HepG2 (cell line): ENCODE results near the gene ADAMTSL3. TPM values are rescaled to one million over a fixed set of nuclear protein-coding genes. Genes with fewer than 3 reads are reported as not detected.

Experiments
- ATAC-seq: fragments of 200-7000 bp; cut with Tn5 transposase; 3 replicates; pipeline ENCODE4 v1.9.1; 2020; ENCODE audit warnings: mild to moderate bottlenecking, moderate library complexity
- BruUV-seq: library from RNA; stranded (reverse); fragments of 400-500 nt; replicated peaks from 2 replicates; lab custom pipeline; 2021; lab: Mats Ljungman, UMichigan
- CTCF ChIA-PET: fragments of 300-600 bp; formaldehyde crosslinking; extraction: SDS; loops from one replicate; lab custom pipeline; 2021; ENCODE audit warnings: low total read pairs, inconsistent platforms, low intra/inter-chr PET ratio; lab: Yijun Ruan, JAX
- POLR2A ChIA-PET: fragments of 350-600 bp; sonication (Branson Sonifier 250); formaldehyde crosslinking; loops from one replicate; lab custom pipeline; 2020; ENCODE audit warnings: antibody characterized with exemption, inconsistent platforms; lab: Yijun Ruan, JAX
- DNase-seq: peaks from one replicate; pipeline ENCODE4 v3.0.0-alpha.2; 2015; ENCODE audit warnings: low spot score
- FAIRE-seq: peaks from 3 replicates; lab custom pipeline; 2011; peaks lifted over from hg19 to GRCh38; lab: Jason Lieb, UNC
- H2AFZ ChIP-seq: one replicate; pipeline ENCODE4 v1.6.1; 2011; ENCODE audit warnings: low read length, inconsistent platforms
- H3K27ac ChIP-seq: fragments of 300-600 bp; 3 replicates; pipeline ENCODE4 v1.8.0; 2011; ENCODE audit warnings: mixed run types, mild to moderate bottlenecking, mixed read lengths, low read length, inconsistent platforms; ENCODE audit not compliant: insufficient read depth; ENCODE audit errors: extremely low read length
- H3K27me3 ChIP-seq, 2 experiments: fragments of 200-600 bp in 1 of 2; 2 replicates in 1 of 2; 3 replicates in 1 of 2; pipeline versions ENCODE4 v1.6.0 to v1.8.0; 2011; ENCODE audit warnings: low read length in 2 of 2, mild to moderate bottlenecking in 2 of 2, moderate library complexity in 2 of 2, inconsistent platforms in 1 of 2; ENCODE audit not compliant: insufficient read depth in 2 of 2, control insufficient read depth in 1 of 2
- H3K36me3 ChIP-seq, 2 experiments: fragments of 200-600 bp in 1 of 2; replicated peaks in 1 of 2; 2 replicates in 1 of 2; 3 replicates in 1 of 2; pipeline versions ENCODE4 v1.5.1 to v1.8.0; 2011; ENCODE audit warnings: low read length in 2 of 2, inconsistent platforms in 1 of 2; ENCODE audit not compliant: insufficient read depth in 2 of 2, control insufficient read depth in 1 of 2
- H3K4me1 ChIP-seq: 2 replicates; pipeline ENCODE4 v1.5.1; 2012; ENCODE audit warnings: low read length, inconsistent platforms; ENCODE audit not compliant: insufficient read depth
- H3K4me2 ChIP-seq: 2 replicates; pipeline ENCODE4 v1.6.0; 2011; ENCODE audit warnings: low read depth, low read length, inconsistent platforms
- H3K4me3 ChIP-seq, 3 experiments: fragments of 200-600 bp in 1 of 3; sonication (generic), shearing (Covaris generic) in 1 of 3; replicated peaks in 1 of 3; 2 replicates each; pipeline ENCODE4 v1.5.1; 2011 to 2016; ENCODE audit warnings: low read length in 3 of 3, inconsistent platforms in 2 of 3, low read depth in 2 of 3, mild to moderate bottlenecking in 2 of 3, control low read depth in 1 of 3, mixed read lengths in 1 of 3; ENCODE audit not compliant: insufficient read depth in 1 of 3
- H3K79me2 ChIP-seq: one replicate; pipeline ENCODE4 v1.6.1; 2011; ENCODE audit warnings: low read length, inconsistent platforms; ENCODE audit not compliant: insufficient read depth
- H3K9ac ChIP-seq: 2 replicates; pipeline ENCODE4 v1.6.0; 2011; ENCODE audit warnings: mild to moderate bottlenecking, low read depth, low read length, inconsistent platforms; ENCODE audit not compliant: insufficient read depth
- H3K9me3 ChIP-seq: 2 replicates; pipeline ENCODE4 v1.5.1; 2012; ENCODE audit warnings: mild to moderate bottlenecking, low read length
- H4K20me1 ChIP-seq: 2 replicates; pipeline ENCODE4 v1.6.0; 2011; ENCODE audit warnings: inconsistent platforms, mild to moderate bottlenecking, low read length, moderate library complexity; ENCODE audit not compliant: insufficient read depth
- ASH2L ChIP-seq: fragments of 300-600, 200-600 bp; sonication (generic); IDR thresholded peaks from 2 replicates; pipeline ENCODE4 v1.7.0; 2017; ENCODE audit warnings: low read depth, mild to moderate bottlenecking, moderate library complexity, mixed read lengths, low read length; ENCODE audit not compliant: insufficient read length
- IRX3 ChIP-seq: sonication (generic); formaldehyde crosslinking; IDR thresholded peaks from 2 replicates; pipeline ENCODE4 v1.8.1; 2023; ENCODE audit warnings: mild to moderate bottlenecking, low read depth, missing genetic modification reagents, borderline replicate concordance
- KLF15 ChIP-seq: sonication (generic); formaldehyde crosslinking; IDR thresholded peaks from 2 replicates; pipeline ENCODE4 v1.8.1; 2023; ENCODE audit warnings: borderline replicate concordance, mild to moderate bottlenecking, inconsistent platforms, missing genetic modification reagents, mixed read lengths
- KMT2A ChIP-seq: sonication (generic); formaldehyde crosslinking; IDR thresholded peaks from 2 replicates; pipeline ENCODE4 v1.4.0; 2020; ENCODE audit warnings: missing genetic modification reagents
- NR1H2 ChIP-seq: sonication (generic); formaldehyde crosslinking; IDR thresholded peaks from 2 replicates; pipeline ENCODE4 v1.8.1; 2022; ENCODE audit warnings: low read depth, missing genetic modification reagents, borderline replicate concordance
- SNAI1 ChIP-seq: sonication (generic); formaldehyde crosslinking; IDR thresholded peaks from 2 replicates; pipeline ENCODE4 v1.5.0; 2020; ENCODE audit warnings: mild to moderate bottlenecking, missing genetic modification reagents, borderline replicate concordance
- SP4 ChIP-seq: sonication (generic); formaldehyde crosslinking; IDR thresholded peaks from 2 replicates; pipeline ENCODE4 v1.8.1; 2023; ENCODE audit warnings: mild to moderate bottlenecking, missing genetic modification reagents
- STAT5B ChIP-seq: sonication (generic); formaldehyde crosslinking; IDR thresholded peaks from 2 replicates; pipeline ENCODE4 v1.4.0; 2020; ENCODE audit warnings: missing genetic modification reagents
- ZMYM3 ChIP-seq: sonication (generic); formaldehyde crosslinking; IDR thresholded peaks from 2 replicates; pipeline ENCODE4 v1.5.1; 2020; ENCODE audit warnings: mild to moderate bottlenecking, missing genetic modification reagents
- ZNF282 ChIP-seq: fragments of 450-650 bp; IDR thresholded peaks from 2 replicates; pipeline ENCODE4 v1.6.1; 2018; ENCODE audit not compliant: partially characterized antibody
- ZNF577 ChIP-seq: sonication (generic); formaldehyde crosslinking; IDR thresholded peaks from 2 replicates; pipeline ENCODE4 v1.4.0; 2020; ENCODE audit warnings: mild to moderate bottlenecking, low read depth, missing genetic modification reagents, borderline replicate concordance
- ZNF629 ChIP-seq: sonication (generic); formaldehyde crosslinking; conservative IDR thresholded peaks from 2 replicates; pipeline ENCODE4 v1.5.0; 2020; ENCODE audit warnings: missing genetic modification reagents
- WGBS: methylation state at CpG from one replicate; pipeline ENCODE4 v1.1.6; 2017; ENCODE audit warnings: low lambda C conversion rate; 5-methylcytosine and 5-hydroxymethylcytosine counted together
- in situ Hi-C: cut with HindIII; loops from 2 replicates; pipeline ENCODE4 v1.10.0; 2017; ENCODE audit warnings: low pct_unique_long_range_greater_than_20kb; ENCODE audit not compliant: extremely low pct_ligation_motif_present
- intact Hi-C: fragments of 100-400 bp; cut with micrococcal nuclease; formaldehyde crosslinking; loops from one replicate; pipeline ENCODE4 v1.10.0; 2022; ENCODE audit not compliant: unreplicated experiment
- polyA plus RNA-seq, 8 experiments: library from polyadenylated mRNA; depleted of rRNA in 3 of 8; stranded (reverse) in 7 of 8; unstranded in 1 of 8; fragments of >200 nt; fragmentation: Illumina TruSeq in 4 of 8; extraction: Trizol in 4 of 8; gene quantifications; 2 replicates each; pipeline versions ENCODE4 v1.2.1 to v1.2.3, GENCODE V29; 2011 to 2016; ENCODE audit warnings: low read depth in 4 of 8, missing spikeins in 1 of 8, mixed read lengths in 1 of 8; ENCODE audit not compliant: insufficient read depth in 1 of 8
- total RNA-seq, 5 experiments: library from RNA; depleted of rRNA; stranded (reverse); fragments of >200 nt; fragmentation: Illumina TruSeq; extraction: Trizol; gene quantifications; 2 replicates each; pipeline ENCODE4 v1.2.3, GENCODE V29; 2016; ENCODE audit warnings: low read depth in 1 of 5

ADAMTSL3 gene
- total and polyA plus RNA-seq, 2 of the 13 experiments (the other 11 are each of a cell fraction or from before 2014, with no cell fraction given) = 0.04 to 0.09 TPM

GRCh38 chr15:83650831-83651230, 3.1 kb upstream of the ADAMTSL3 start:
- Histone ChIP-seq H2AFZ (no peak overlapping the region), H3K4me1 (peaks cover 6% of the 10 kb centered on the region), H3K9me3 (no peaks in the 10 kb centered on the region), H3K4me2 (no peak overlapping the region), H3K27me3 (peaks cover 0 to 18% of the 10 kb centered on the region in 2 experiments; a peak in 4 of 5 replicates), H4K20me1 (no peaks in the 10 kb centered on the region), H3K4me3 (no peak overlapping the region), H3K27ac (no peak overlapping the region), H3K36me3 (no peaks in the 10 kb centered on the region), H3K79me2 (no peaks in the 10 kb centered on the region), H3K9ac (no peak overlapping the region)
- intact Hi-C loops = no loop called here
- no peak for FAIRE-seq
- CTCF ChIA-PET = no interaction called here
- WGBS = 25% methylated on average over 2 of the region's 2 CpGs
- no peak for DNase-seq
- ATAC-seq = no peak
- in situ Hi-C loops = no loop called here
- POLR2A ChIA-PET = no interaction called here
- no peak for TF ChIP-seq ZNF577 (CRISPR knock-in tag)
- no peak for TF ChIP-seq SP4 (CRISPR knock-in tag)
- TF ChIP-seq IRX3 (CRISPR knock-in tag) = no peak
- no peak for TF ChIP-seq KLF15 (CRISPR knock-in tag)
- TF ChIP-seq ASH2L = no peak
- no peak for TF ChIP-seq KMT2A (CRISPR knock-in tag)
- TF ChIP-seq STAT5B (CRISPR knock-in tag) = no peak
- TF ChIP-seq ZMYM3 (CRISPR knock-in tag) = no peak
- TF ChIP-seq NR1H2 = no peak
- TF ChIP-seq ZNF282 = no peak
- no peak for TF ChIP-seq SNAI1 (CRISPR knock-in tag)
- no peak for TF ChIP-seq ZNF629
- BruUV-seq = no TSS peak
